Measurements from ENCODE around the gene MAPK8. TPM values are rescaled to one million over a fixed set of nuclear protein-coding genes. Genes with fewer than 3 reads are reported as not detected.
"Not testable (repeated sequence)": the region's sequence is repeated elsewhere in the genome, so short reads cannot be mapped to it uniquely, and the experiment has no call there.

Gene MAPK8
- total and polyA plus RNA-seq, 4 donors: 9.1 to 142 (median 24.2) TPM

DNA sequence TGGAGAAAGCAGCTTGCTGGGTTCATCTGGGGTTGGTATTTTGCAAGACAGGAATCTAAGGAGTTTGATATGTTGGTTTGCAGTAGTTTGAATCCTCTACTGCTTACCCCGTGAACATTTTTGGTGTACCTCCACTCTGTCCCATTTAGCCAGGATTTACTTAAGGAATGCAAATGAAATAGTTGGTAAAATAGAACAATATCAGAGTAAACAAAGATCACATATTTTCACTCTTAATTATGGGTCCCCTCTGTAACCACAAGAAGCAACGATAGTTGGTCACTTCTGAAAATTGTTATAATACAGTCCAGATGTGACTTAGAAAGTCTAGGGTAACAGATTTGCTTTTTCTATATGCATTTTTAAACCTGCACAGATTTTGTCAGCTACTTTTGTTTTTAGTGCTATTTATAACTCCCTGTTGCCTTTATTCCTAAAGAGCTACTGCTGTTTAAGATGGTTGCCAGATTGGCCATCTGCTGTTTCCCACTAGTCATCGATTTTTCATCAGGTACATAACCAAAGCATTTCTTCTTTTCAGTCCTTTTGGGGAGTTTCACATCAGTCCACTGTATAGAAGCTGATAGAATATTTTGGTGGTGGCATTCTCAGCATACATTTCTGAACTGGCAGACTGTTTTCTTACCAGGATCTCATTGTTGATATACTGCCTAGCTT is 37.6 kb downstream of the MAPK8 start:
- 72 to 92% methylated on average over 3 of the region's 3 CpGs for WGBS, 2 donors
- ATAC-seq (ENCODE audit: insufficient read depth, low FRiP score): no peak
- peaks cover 0 to 3% (median 0%) of the 10 kb centered on the region in 4 donors for H3K9me3 ChIP-seq (ENCODE audit: control insufficient read depth in 4 of 4, insufficient read depth in 3 of 4, low read length in 3 of 4)
- no peak overlapping the region for H3K4me3 ChIP-seq
- TF ChIP-seq, protein P1, sequence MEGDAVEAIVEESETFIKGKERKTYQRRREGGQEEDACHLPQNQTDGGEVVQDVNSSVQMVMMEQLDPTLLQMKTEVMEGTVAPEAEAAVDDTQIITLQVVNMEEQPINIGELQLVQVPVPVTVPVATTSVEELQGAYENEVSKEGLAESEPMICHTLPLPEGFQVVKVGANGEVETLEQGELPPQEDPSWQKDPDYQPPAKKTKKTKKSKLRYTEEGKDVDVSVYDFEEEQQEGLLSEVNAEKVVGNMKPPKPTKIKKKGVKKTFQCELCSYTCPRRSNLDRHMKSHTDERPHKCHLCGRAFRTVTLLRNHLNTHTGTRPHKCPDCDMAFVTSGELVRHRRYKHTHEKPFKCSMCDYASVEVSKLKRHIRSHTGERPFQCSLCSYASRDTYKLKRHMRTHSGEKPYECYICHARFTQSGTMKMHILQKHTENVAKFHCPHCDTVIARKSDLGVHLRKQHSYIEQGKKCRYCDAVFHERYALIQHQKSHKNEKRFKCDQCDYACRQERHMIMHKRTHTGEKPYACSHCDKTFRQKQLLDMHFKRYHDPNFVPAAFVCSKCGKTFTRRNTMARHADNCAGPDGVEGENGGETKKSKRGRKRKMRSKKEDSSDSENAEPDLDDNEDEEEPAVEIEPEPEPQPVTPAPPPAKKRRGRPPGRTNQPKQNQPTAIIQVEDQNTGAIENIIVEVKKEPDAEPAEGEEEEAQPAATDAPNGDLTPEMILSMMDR (IDR thresholded peaks at IDR 0.05; ENCODE audit: control extremely low read depth, extremely low read depth): no peak
- H3K4me1 ChIP-seq (ENCODE audit: control insufficient read depth in 5 of 5, insufficient read depth in 5 of 5, low read length in 5 of 5): peaks cover 0 to 29% (median 0%) of the 10 kb centered on the region in 5 donors
- H3K36me3 ChIP-seq (ENCODE audit: control insufficient read depth in 4 of 4, insufficient read depth in 4 of 4, low read length in 4 of 4): no peaks in the 10 kb centered on the region
- no peak overlapping the region for H3K27ac ChIP-seq (ENCODE audit: low read depth in 1 of 2, low read length in 1 of 2)
- no peak for DNase-seq
- H3K27me3 ChIP-seq (ENCODE audit: control insufficient read depth in 3 of 3, insufficient read depth in 3 of 3, low read length in 2 of 3): no peaks in the 10 kb centered on the region
- no peak overlapping the region for H3K9ac ChIP-seq (ENCODE audit: insufficient read depth in 1 of 2, low read length in 2 of 2)

DNA sequence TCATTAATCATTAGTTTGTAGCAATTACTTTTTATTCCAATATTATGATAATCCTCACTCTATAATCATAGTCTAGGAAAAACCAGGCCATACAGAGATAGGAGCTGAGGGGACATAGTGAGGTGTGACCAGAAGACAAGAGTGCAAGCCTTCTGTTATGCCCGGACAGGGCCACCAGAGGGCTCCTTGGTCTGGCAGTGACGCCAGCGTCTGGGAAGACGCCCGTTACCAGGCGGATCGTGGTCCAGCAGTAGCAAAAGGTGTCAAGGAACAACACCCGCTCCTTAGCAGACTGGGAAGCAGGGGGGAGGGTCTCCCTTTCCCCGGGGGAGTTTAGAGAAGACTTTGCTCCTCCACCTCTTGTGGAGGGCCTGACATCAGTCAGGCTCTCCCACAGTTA is 39.8 kb downstream of the MAPK8 start:
- not testable (repeated sequence) for H3K9ac ChIP-seq (ENCODE audit: insufficient read depth in 1 of 2, low read length in 2 of 2); H3K27ac ChIP-seq (ENCODE audit: low read depth in 1 of 2, low read length in 1 of 2); H3K36me3 ChIP-seq (ENCODE audit: control insufficient read depth in 4 of 4, insufficient read depth in 4 of 4, low read length in 4 of 4); ATAC-seq (ENCODE audit: insufficient read depth, low FRiP score); H3K27me3 ChIP-seq (ENCODE audit: control insufficient read depth in 3 of 3, insufficient read depth in 3 of 3, low read length in 2 of 3); DNase-seq; H3K9me3 ChIP-seq (ENCODE audit: control insufficient read depth in 4 of 4, insufficient read depth in 3 of 4, low read length in 3 of 4); H3K4me3 ChIP-seq
- WGBS, 2 donors: 96 to 98% methylated on average over 9 of the region's 9 CpGs
- H3K4me1 ChIP-seq (ENCODE audit: control insufficient read depth in 5 of 5, insufficient read depth in 5 of 5, low read length in 5 of 5): peaks cover 0 to 20% (median 0%) of the 10 kb centered on the region in 5 donors

DNA sequence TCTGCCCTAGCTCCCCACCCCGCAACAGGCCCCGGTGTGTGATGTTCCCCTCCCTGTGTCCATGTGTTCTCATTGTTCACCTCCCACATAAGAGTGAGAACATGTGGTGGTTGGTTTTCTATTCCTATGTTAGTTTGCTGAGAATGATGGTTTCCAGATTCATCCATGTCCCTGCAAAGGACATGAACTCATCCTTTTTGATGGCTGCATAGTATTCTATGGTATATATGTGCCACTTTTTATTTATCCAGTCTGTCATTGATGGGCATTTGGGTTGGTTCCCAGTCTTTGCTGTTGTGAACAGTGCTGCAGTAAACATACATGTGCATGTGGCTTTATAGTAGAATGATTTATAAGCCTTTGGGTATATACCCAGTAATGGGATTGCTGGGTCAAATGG is 41.1 kb downstream of the MAPK8 start:
- not testable (repeated sequence) for H3K9ac ChIP-seq (ENCODE audit: insufficient read depth in 1 of 2, low read length in 2 of 2); H3K27me3 ChIP-seq (ENCODE audit: control insufficient read depth in 3 of 3, insufficient read depth in 3 of 3, low read length in 2 of 3); ATAC-seq (ENCODE audit: insufficient read depth, low FRiP score); H3K4me3 ChIP-seq; DNase-seq; H3K36me3 ChIP-seq (ENCODE audit: control insufficient read depth in 4 of 4, insufficient read depth in 4 of 4, low read length in 4 of 4); H3K27ac ChIP-seq (ENCODE audit: low read depth in 1 of 2, low read length in 1 of 2); H3K9me3 ChIP-seq (ENCODE audit: control insufficient read depth in 4 of 4, insufficient read depth in 3 of 4, low read length in 3 of 4)
- H3K4me1 ChIP-seq (ENCODE audit: control insufficient read depth in 5 of 5, insufficient read depth in 5 of 5, low read length in 5 of 5): peaks cover 0 to 19% (median 0%) of the 10 kb centered on the region in 5 donors
- 98 to 100% methylated on average over 2 of the region's 2 CpGs for WGBS, 2 donors

DNA sequence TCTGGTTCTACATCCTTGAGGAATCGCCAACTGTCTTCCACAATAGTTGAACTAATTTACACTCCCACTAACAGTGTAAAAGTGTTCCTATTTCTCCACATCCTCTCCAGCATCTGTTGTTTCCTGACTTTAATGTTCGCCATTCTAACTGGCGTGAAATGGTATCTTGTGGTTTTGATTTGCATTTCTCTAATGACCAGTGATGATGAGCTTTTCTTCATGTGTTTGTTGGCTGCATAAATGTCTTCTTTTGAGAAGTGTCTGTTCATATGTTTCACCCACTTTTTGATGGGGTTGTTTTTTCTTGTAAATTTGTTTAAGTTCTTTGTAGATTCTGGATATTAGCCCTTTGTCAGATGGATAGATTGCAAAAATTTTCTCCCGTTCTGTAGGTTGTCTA is 41.5 kb downstream of the MAPK8 start:
- H3K27ac ChIP-seq (ENCODE audit: low read depth in 1 of 2, low read length in 1 of 2); H3K36me3 ChIP-seq (ENCODE audit: control insufficient read depth in 4 of 4, insufficient read depth in 4 of 4, low read length in 4 of 4); DNase-seq; H3K9ac ChIP-seq (ENCODE audit: insufficient read depth in 1 of 2, low read length in 2 of 2); ATAC-seq (ENCODE audit: insufficient read depth, low FRiP score); H3K9me3 ChIP-seq (ENCODE audit: control insufficient read depth in 4 of 4, insufficient read depth in 3 of 4, low read length in 3 of 4); H3K4me3 ChIP-seq; H3K27me3 ChIP-seq (ENCODE audit: control insufficient read depth in 3 of 3, insufficient read depth in 3 of 3, low read length in 2 of 3): not testable (repeated sequence)
- 91 to 96% methylated on average over 4 of the region's 4 CpGs for WGBS, 2 donors
- peaks cover 0 to 15% (median 0%) of the 10 kb centered on the region in 5 donors for H3K4me1 ChIP-seq (ENCODE audit: control insufficient read depth in 5 of 5, insufficient read depth in 5 of 5, low read length in 5 of 5)

DNA sequence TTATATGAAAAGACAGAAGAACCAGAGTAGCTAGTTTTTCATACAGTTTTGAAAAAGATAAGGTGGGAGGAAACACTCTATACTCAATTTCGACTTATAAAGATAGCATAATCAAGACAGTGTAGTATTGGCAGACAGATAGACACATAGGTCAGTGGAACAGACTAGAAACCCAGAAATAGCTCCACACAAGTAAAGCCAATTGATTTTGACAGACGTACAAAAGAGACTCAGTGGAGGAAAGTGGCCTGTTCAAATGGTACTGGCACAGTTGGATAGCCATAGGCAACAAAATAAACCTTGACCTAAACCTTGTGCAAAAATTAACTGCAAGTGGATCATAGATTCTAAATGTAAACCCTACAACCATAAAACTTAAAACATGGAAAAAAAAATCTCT is 46.8 kb downstream of the MAPK8 start:
- no peak overlapping the region for H3K9ac ChIP-seq (ENCODE audit: insufficient read depth in 1 of 2, low read length in 2 of 2)
- TF ChIP-seq, protein P1 (IDR thresholded peaks at IDR 0.05; ENCODE audit: control extremely low read depth, extremely low read depth): no peak
- no peak for ATAC-seq (ENCODE audit: insufficient read depth, low FRiP score)
- no peaks in the 10 kb centered on the region for H3K36me3 ChIP-seq (ENCODE audit: control insufficient read depth in 4 of 4, insufficient read depth in 4 of 4, low read length in 4 of 4)
- H3K4me1 ChIP-seq (ENCODE audit: control insufficient read depth in 5 of 5, insufficient read depth in 5 of 5, low read length in 5 of 5): peaks cover 0 to 12% (median 0%) of the 10 kb centered on the region in 5 donors
- no peaks in the 10 kb centered on the region for H3K27me3 ChIP-seq (ENCODE audit: control insufficient read depth in 3 of 3, insufficient read depth in 3 of 3, low read length in 2 of 3)
- no peak overlapping the region for H3K4me3 ChIP-seq
- no peak overlapping the region for H3K27ac ChIP-seq (ENCODE audit: low read depth in 1 of 2, low read length in 1 of 2)
- no peak for DNase-seq
- peaks cover 0 to 3% (median 0%) of the 10 kb centered on the region in 4 donors for H3K9me3 ChIP-seq (ENCODE audit: control insufficient read depth in 4 of 4, insufficient read depth in 3 of 4, low read length in 3 of 4)
- 94 to 97% methylated on average over 2 of the region's 2 CpGs for WGBS, 2 donors
